Suprapubic skin (tissue), 4 donors: ENCODE data around the gene SPATS2L. TPM values are rescaled to one million over a fixed set of nuclear protein-coding genes. Genes with fewer than 3 reads are reported as not detected.

ENCODE experiments used
- DNase-seq, 2 donors: peaks; one replicate each; pipeline ENCODE4 v3.0.0-alpha.2; 2019; ENCODE audit warnings: low spot score in 2 of 2
- H3K27ac ChIP-seq: fragments of 200-600 bp; sonication (generic); one replicate; pipeline ENCODE4 v1.5.1; 2019
- H3K27me3 ChIP-seq: fragments of 200-600 bp; sonication (generic); one replicate; pipeline ENCODE4 v1.5.1; 2019
- H3K36me3 ChIP-seq: fragments of 200-600 bp; sonication (generic); one replicate; pipeline ENCODE4 v1.5.1; 2019
- H3K4me1 ChIP-seq: fragments of 200-600 bp; sonication (generic); one replicate; pipeline ENCODE4 v1.5.1; 2019
- H3K4me3 ChIP-seq: fragments of 200-600 bp; sonication (generic); one replicate; pipeline ENCODE4 v1.5.1; 2019; ENCODE audit warnings: mild to moderate bottlenecking
- H3K9me3 ChIP-seq: fragments of 200-600 bp; sonication (generic); one replicate; pipeline ENCODE4 v1.5.1; 2019
- CTCF ChIP-seq, 2 donors: fragments of 200-600 bp in 1 of 2; fragments of 450-650 bp in 1 of 2; sonication (generic) in 1 of 2; IDR thresholded peaks; one replicate each; pipeline ENCODE4 v1.5.1; 2016 to 2019; ENCODE audit warnings: antibody characterized with exemption in 2 of 2, mild to moderate bottlenecking in 1 of 2, moderate library complexity in 1 of 2
- EP300 ChIP-seq: sonication (generic); formaldehyde crosslinking; IDR thresholded peaks from one replicate; pipeline ENCODE4 v1.6.1; 2017; ENCODE audit warnings: antibody characterized with exemption
- POLR2A ChIP-seq, 2 donors: fragments of 450-650 bp; IDR thresholded peaks; one replicate each; pipeline ENCODE4 v1.6.1; 2017; ENCODE audit warnings: antibody characterized with exemption in 2 of 2, mild to moderate bottlenecking in 2 of 2, moderate library complexity in 2 of 2
- POLR2AphosphoS5 ChIP-seq, 3 donors: sonication (generic); formaldehyde crosslinking; IDR thresholded peaks; one replicate each; pipeline ENCODE4 v1.6.1; 2017; ENCODE audit warnings: antibody characterized with exemption in 3 of 3
- WGBS: methylation state at CpG from one replicate; pipeline ENCODE4 v1.1.5; 2018; 5-methylcytosine and 5-hydroxymethylcytosine counted together
- total RNA-seq, 4 donors: library from RNA; depleted of rRNA; stranded (reverse); fragments of >200 nt; gene quantifications; one replicate each; pipeline ENCODE4 v1.1.0, GENCODE V29; 2016

Gene SPATS2L
- total RNA-seq, 4 donors from 2014 or later = 39.9 to 104 (median 57.7) TPM

GRCh38 chr2:200376513-200377354 is 70.2 kb downstream of the SPATS2L start:
- 72% methylated on average over 15 of the region's 15 CpGs for WGBS
- no peaks in the 10 kb centered on the region for H3K36me3 ChIP-seq
- H3K4me3 ChIP-seq = no peak overlapping the region
- TF ChIP-seq EP300 (no peak), POLR2A (IDR thresholded peaks at IDR 0.05) (no peak), CTCF (IDR thresholded peaks at IDR 0.05) (no peak), POLR2AphosphoS5 (IDR thresholded peaks at IDR 0.05) (no peak)
- no peaks in the 10 kb centered on the region for H3K27me3 ChIP-seq
- no peak for DNase-seq
- H3K27ac ChIP-seq = peak overlapping the region; percentile 60
- H3K9me3 ChIP-seq = no peaks in the 10 kb centered on the region
- H3K4me1 ChIP-seq = peaks cover 67% of the 10 kb centered on the region

GRCh38 chr2:200377355-200378336 is 71.2 kb downstream of the SPATS2L start:
- DNase-seq = no peak
- no peaks in the 10 kb centered on the region for H3K36me3 ChIP-seq
- no peaks in the 10 kb centered on the region for H3K9me3 ChIP-seq
- H3K27me3 ChIP-seq = no peaks in the 10 kb centered on the region
- no peak for TF ChIP-seq POLR2A (IDR thresholded peaks at IDR 0.05)
- TF ChIP-seq EP300 = no peak
- TF ChIP-seq POLR2AphosphoS5 (IDR thresholded peaks at IDR 0.05) = no peak
- no peak for TF ChIP-seq CTCF (IDR thresholded peaks at IDR 0.05)
- peaks cover 67% of the 10 kb centered on the region for H3K4me1 ChIP-seq
- H3K27ac ChIP-seq = peak overlapping the region; percentile 60
- H3K4me3 ChIP-seq = no peak overlapping the region
- 83% methylated on average over 5 of the region's 5 CpGs for WGBS

GRCh38 chr2:200378652-200379290 is 72.3 kb downstream of the SPATS2L start:
- no peak for DNase-seq
- TF ChIP-seq EP300 = no peak
- TF ChIP-seq POLR2A (IDR thresholded peaks at IDR 0.05) = no peak
- TF ChIP-seq POLR2AphosphoS5 (IDR thresholded peaks at IDR 0.05) = no peak
- TF ChIP-seq CTCF (IDR thresholded peaks at IDR 0.05) = no peak
- no peak overlapping the region for H3K4me3 ChIP-seq
- 57% methylated on average over 7 of the region's 7 CpGs for WGBS
- H3K9me3 ChIP-seq = no peaks in the 10 kb centered on the region
- H3K4me1 ChIP-seq = peaks cover 73% of the 10 kb centered on the region
- no peaks in the 10 kb centered on the region for H3K36me3 ChIP-seq
- no peaks in the 10 kb centered on the region for H3K27me3 ChIP-seq
- H3K27ac ChIP-seq = peak overlapping the region; percentile 60

- no peak for DNase-seq
- Histone ChIP-seq H3K4me3 (no peak overlapping the region), H3K36me3 (no peaks in the 10 kb centered on the region), H3K27ac (peak overlapping the region; percentile 60), H3K9me3 (no peaks in the 10 kb centered on the region), H3K27me3 (no peaks in the 10 kb centered on the region), H3K4me1 (peaks cover 65% of the 10 kb centered on the region)
- 42% methylated on average over 5 of the region's 5 CpGs for WGBS
- TF ChIP-seq POLR2AphosphoS5 (IDR thresholded peaks at IDR 0.05) (no peak), POLR2A (IDR thresholded peaks at IDR 0.05) (no peak), CTCF (IDR thresholded peaks at IDR 0.05) (no peak), EP300 (no peak)
These were observed 73.1 kb downstream of the SPATS2L start for GRCh38 chr2:200379481-200380090.
